WTC11 (cell line): ENCODE measurements around the gene SFXN1. TPM values are rescaled to one million over a fixed set of nuclear protein-coding genes. Genes with fewer than 3 reads are reported as not detected.

ENCODE experiments used
- ATAC-seq: fragments of 200-7000 bp; cut with Tn5 transposase; 2 replicates; pipeline ENCODE4 v1.10.0; 2021; ENCODE audit warnings: mild to moderate bottlenecking, moderate library complexity
- CTCF ChIA-PET: fragments of 300-600 bp; sonication (Branson Sonifier 250); formaldehyde crosslinking; loops from one replicate; lab custom pipeline; 2021; ENCODE audit warnings: antibody characterized with exemption; lab: Charles Lee
- POLR2A ChIA-PET: fragments of 350-600 bp; sonication (Branson Sonifier 250); formaldehyde crosslinking; loops from one replicate; lab custom pipeline; 2021; ENCODE audit warnings: antibody characterized with exemption; lab: Charles Lee
- DNase-seq: peaks from one replicate; pipeline ENCODE4 v3.0.0; 2021; ENCODE audit warnings: low spot score
- H3K27ac Mint-ChIP-seq: 2 replicates; pipeline ENCODE4 v1.8.0; 2021; ENCODE audit warnings: mixed read lengths
- H3K27me3 Mint-ChIP-seq: 2 replicates; pipeline ENCODE4 v1.8.0; 2021; ENCODE audit warnings: low read depth, mild to moderate bottlenecking, moderate library complexity, mixed read lengths
- H3K36me3 Mint-ChIP-seq: 2 replicates; pipeline ENCODE4 v1.8.0; 2021; ENCODE audit warnings: mixed read lengths
- H3K4me1 Mint-ChIP-seq: 2 replicates; pipeline ENCODE4 v1.8.0; 2022; ENCODE audit warnings: mixed read lengths
- H3K4me3 Mint-ChIP-seq: 2 replicates; pipeline ENCODE4 v1.8.0; 2021; ENCODE audit warnings: mild to moderate bottlenecking, moderate library complexity, mixed read lengths
- H3K9me3 Mint-ChIP-seq: 2 replicates; pipeline ENCODE4 v1.8.0; 2021; ENCODE audit warnings: mixed read lengths
- CDX4 ChIP-seq: fragments of 250-450 bp; sonication (Bioruptor Pico); IDR thresholded peaks from 2 replicates; pipeline ENCODE4 v1.9.0; 2021; ENCODE audit warnings: moderate library complexity, mild to moderate bottlenecking, inconsistent platforms, borderline replicate concordance
- CREB1 ChIP-seq: sonication (generic); formaldehyde crosslinking; IDR thresholded peaks from 2 replicates; pipeline ENCODE4 v1.8.0; 2023; ENCODE audit warnings: mild to moderate bottlenecking, missing genetic modification reagents
- CREM ChIP-seq: sonication (generic); formaldehyde crosslinking; IDR thresholded peaks from 2 replicates; pipeline ENCODE4 v1.8.1; 2022; ENCODE audit warnings: mild to moderate bottlenecking, missing genetic modification reagents, moderate library complexity
- CTCF ChIP-seq: fragments of 200-600 bp; IDR thresholded peaks from 2 replicates; pipeline ENCODE4 v1.8.0; 2022; ENCODE audit warnings: antibody characterized with exemption
- E2F4 ChIP-seq: sonication (generic); formaldehyde crosslinking; IDR thresholded peaks from 2 replicates; pipeline ENCODE4 v1.8.1; 2022; ENCODE audit warnings: low read depth, mild to moderate bottlenecking, moderate library complexity, missing genetic modification reagents, borderline replicate concordance
- ESRRA ChIP-seq: sonication (generic); formaldehyde crosslinking; IDR thresholded peaks from 2 replicates; pipeline ENCODE4 v1.8.1; 2022; ENCODE audit warnings: mild to moderate bottlenecking, missing genetic modification reagents, borderline replicate concordance
- FOXP4 ChIP-seq: sonication (generic); formaldehyde crosslinking; IDR thresholded peaks from 2 replicates; pipeline ENCODE4 v1.8.0; 2022; ENCODE audit warnings: mild to moderate bottlenecking, missing genetic modification reagents
- GTF2I ChIP-seq: fragments of 250-450 bp; sonication (Bioruptor Pico); conservative IDR thresholded peaks from 2 replicates; pipeline ENCODE4 v1.4.0; 2021; ENCODE audit warnings: mild to moderate bottlenecking
- KAT7 ChIP-seq: sonication (generic); formaldehyde crosslinking; IDR thresholded peaks from 2 replicates; pipeline ENCODE4 v1.8.1; 2023; ENCODE audit warnings: missing genetic modification reagents, mild to moderate bottlenecking, borderline replicate concordance
- MLX ChIP-seq: sonication (generic); formaldehyde crosslinking; IDR thresholded peaks from 2 replicates; pipeline ENCODE4 v1.8.1; 2023; ENCODE audit warnings: mild to moderate bottlenecking, missing genetic modification reagents, moderate library complexity
- NFYB ChIP-seq: sonication (generic); formaldehyde crosslinking; conservative IDR thresholded peaks from 2 replicates; pipeline ENCODE4 v1.8.0; 2022; ENCODE audit warnings: low read depth, missing genetic modification reagents
- PRDM15 ChIP-seq: sonication (generic); formaldehyde crosslinking; IDR thresholded peaks from 2 replicates; pipeline ENCODE4 v1.8.0; 2022; ENCODE audit warnings: missing genetic modification reagents
- SMAD4 ChIP-seq: sonication (generic); formaldehyde crosslinking; IDR thresholded peaks from 2 replicates; pipeline ENCODE4 v1.8.0; 2022; ENCODE audit warnings: mild to moderate bottlenecking, missing genetic modification reagents
- STAT6 ChIP-seq: sonication (generic); formaldehyde crosslinking; conservative IDR thresholded peaks from 2 replicates; pipeline ENCODE4 v1.8.1; 2023; ENCODE audit warnings: mild to moderate bottlenecking, low read depth, missing genetic modification reagents, moderate library complexity
- ZBTB21 ChIP-seq: sonication (generic); formaldehyde crosslinking; IDR thresholded peaks from 2 replicates; pipeline ENCODE4 v1.8.1; 2023; ENCODE audit warnings: mild to moderate bottlenecking, missing genetic modification reagents, borderline replicate concordance
- ZNF138 ChIP-seq: sonication (generic); formaldehyde crosslinking; conservative IDR thresholded peaks from 2 replicates; pipeline ENCODE4 v1.8.1; 2022; ENCODE audit warnings: mild to moderate bottlenecking, moderate library complexity, missing genetic modification reagents
- ZSCAN18 ChIP-seq: fragments of 250-450 bp; sonication (Bioruptor Pico); IDR thresholded peaks from 2 replicates; pipeline ENCODE4 v2.1.2; 2022; ENCODE audit warnings: mild to moderate bottlenecking, moderate library complexity
- total RNA-seq: library from RNA; stranded (reverse); gene quantifications from 3 replicates; pipeline ENCODE4 v1.2.3, GENCODE V29; 2021

The SFXN1 gene
- total RNA-seq, 1 experiment from 2014 or later: 82.9 TPM

- CTCF ChIA-PET: no interaction called here
- POLR2A ChIA-PET: no interaction called here
- peaks cover 50% of the 10 kb centered on the region for H3K36me3 Mint-ChIP-seq
- TF ChIP-seq PRDM15 (CRISPR knock-in tag): no peak
- TF ChIP-seq GTF2I (CRISPR knock-in tag): no peak
- TF ChIP-seq NFYB (CRISPR knock-in tag): no peak
- TF ChIP-seq SMAD4 (CRISPR knock-in tag): no peak
- TF ChIP-seq FOXP4 (CRISPR knock-in tag): no peak
- no peak for TF ChIP-seq KAT7 (CRISPR knock-in tag)
- no peak for TF ChIP-seq CREM
- TF ChIP-seq MLX: no peak
- no peak for TF ChIP-seq CTCF
- no peak for TF ChIP-seq ZNF138
- no peak for TF ChIP-seq STAT6 (CRISPR knock-in tag)
- no peak for DNase-seq
- peaks cover 29% of the 10 kb centered on the region for H3K4me1 Mint-ChIP-seq
- no peaks in the 10 kb centered on the region for H3K9me3 Mint-ChIP-seq
- H3K4me3 Mint-ChIP-seq: no peak overlapping the region
- ATAC-seq: no peak
- H3K27me3 Mint-ChIP-seq: no peaks in the 10 kb centered on the region
- H3K27ac Mint-ChIP-seq: no peak overlapping the region
Observed at GRCh38 chr5:175485631-175486030, 7.3 kb downstream of the SFXN1 start.

- no peaks in the 10 kb centered on the region for H3K9me3 Mint-ChIP-seq
- DNase-seq: no peak
- POLR2A ChIA-PET: no interaction called here
- H3K4me3 Mint-ChIP-seq: no peak overlapping the region
- no peak for TF ChIP-seq ZSCAN18 (CRISPR knock-in tag)
- TF ChIP-seq ESRRA (CRISPR knock-in tag): no peak
- TF ChIP-seq ZBTB21 (CRISPR knock-in tag): no peak
- no peak for TF ChIP-seq ZNF138
- no peak for TF ChIP-seq CREB1 (CRISPR knock-in tag)
- TF ChIP-seq E2F4 (CRISPR knock-in tag): no peak
- no peak for TF ChIP-seq CDX4 (CRISPR knock-in tag)
- TF ChIP-seq, all 79 proteins: peak for 0
- Mint-ChIP-seq H3K27ac (no peak overlapping the region; the same call in 1 of the 2 replicates), H3K27me3 (no peaks in the 10 kb centered on the region), H3K4me1 (peaks cover 21% of the 10 kb centered on the region), H3K36me3 (peaks cover 42% of the 10 kb centered on the region)
- no peak for ATAC-seq
- CTCF ChIA-PET: interaction anchor here (0.8 to 1.2 kb wide), 2 partner anchors 23 to 46 kb away, joined by 3 to 5 read pairs; no protein-coding TSS in a partner anchor
Observed at GRCh38 chr5:175487514-175488222, 9.3 kb downstream of the SFXN1 start.
